ENCODE measurements around the gene DENND11.

DENND11 gene

DNA sequence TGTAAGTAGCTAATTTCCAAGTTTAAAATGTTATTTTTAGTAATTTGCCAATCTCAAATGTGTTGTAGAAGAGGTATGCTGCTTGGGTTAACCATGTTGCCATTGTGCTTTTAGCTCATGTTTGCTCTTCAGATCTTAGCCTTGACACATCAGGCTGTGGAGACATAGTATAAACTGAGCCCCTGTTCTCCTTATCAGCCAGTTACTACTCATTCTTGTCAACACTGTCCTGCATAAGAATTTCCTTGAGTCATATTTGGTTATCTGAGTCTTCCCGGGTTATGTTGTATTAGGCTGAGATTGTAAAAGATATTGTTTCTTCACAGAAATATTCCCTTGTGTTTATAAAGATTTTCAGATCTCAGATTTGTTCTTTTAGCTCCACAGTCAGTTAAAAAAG lies 40.3 kb upstream of the DENND11 start:
- Histone ChIP-seq H3K27ac (ENCODE audit: low read length) (no peak overlapping the region), H3K79me2 (ENCODE audit: low read length) (peaks cover 50% of the 10 kb centered on the region), H2AFZ (ENCODE audit: low read length) (no peak overlapping the region)

GRCh38 chr7:141739250-141739649 lies 37.3 kb upstream of the DENND11 start:
- no peak for DNase-seq
- no peaks in the 10 kb centered on the region for H3K9me2 ChIP-seq (replicated peaks; ENCODE audit: insufficient read depth, low read length)
- peaks cover 14% of the 10 kb centered on the region for H3K4me1 ChIP-seq (ENCODE audit: low read length)
- H3K4me3 ChIP-seq (ENCODE audit: low read length), result peak overlapping the region; percentile 89
- H2AFZ ChIP-seq (ENCODE audit: low read length), result no peak overlapping the region
- peaks cover 12% of the 10 kb centered on the region; the same call in 1 of the 2 replicates for H3K36me3 ChIP-seq (replicated peaks; ENCODE audit: insufficient read depth, low read length)
- H4K20me1 ChIP-seq (ENCODE audit: insufficient read depth, low read length), result no peaks in the 10 kb centered on the region
- no peaks in the 10 kb centered on the region for H3K27me3 ChIP-seq (replicated peaks; ENCODE audit: insufficient read depth, low read length)
- H3K9ac ChIP-seq (ENCODE audit: low read length), result peak overlapping the region; percentile 83; the same call in 1 of the 2 replicates
- no peak for TF ChIP-seq EZH2phosphoT487 (IDR thresholded peaks at IDR 0.05; ENCODE audit: low read length)
- no peak for TF ChIP-seq EZH2 (optimal IDR thresholded peaks at IDR 0.05; ENCODE audit: low read depth, low read length)
- TF ChIP-seq CTCF (IDR thresholded peaks at IDR 0.05; ENCODE audit: low read length), result no peak
- no peak overlapping the region for H3K27ac ChIP-seq (ENCODE audit: low read length)
- H3K79me2 ChIP-seq (ENCODE audit: low read length), result peaks cover 50% of the 10 kb centered on the region
- H3K4me2 ChIP-seq (ENCODE audit: low read depth, low read length), result peak overlapping the region; percentile 82
- H3K9me3 ChIP-seq (replicated peaks; ENCODE audit: insufficient read depth, low read length), result no peaks in the 10 kb centered on the region
- peaks cover 11% of the 10 kb centered on the region for H3F3A ChIP-seq (ENCODE audit: insufficient read depth, low read length)

More for the DNA sequence above, 40.3 kb upstream of the DENND11 start:
- Histone ChIP-seq H3K4me1 (ENCODE audit: low read length) (peaks cover 10% of the 10 kb centered on the region), H3K9me3 (replicated peaks; ENCODE audit: insufficient read depth, low read length) (no peaks in the 10 kb centered on the region), H3K27me3 (replicated peaks; ENCODE audit: insufficient read depth, low read length) (no peaks in the 10 kb centered on the region), H3K9me2 (replicated peaks; ENCODE audit: insufficient read depth, low read length) (no peaks in the 10 kb centered on the region), H3K4me2 (ENCODE audit: low read depth, low read length) (no peak overlapping the region), H4K20me1 (ENCODE audit: insufficient read depth, low read length) (no peaks in the 10 kb centered on the region), H3F3A (ENCODE audit: insufficient read depth, low read length) (peaks cover 6% of the 10 kb centered on the region), H3K9ac (ENCODE audit: low read length) (no peak overlapping the region), H3K36me3 (replicated peaks; ENCODE audit: insufficient read depth, low read length) (peaks cover 19% of the 10 kb centered on the region; the same call in 1 of the 2 replicates), H3K4me3 (ENCODE audit: low read length) (no peak overlapping the region)
- TF ChIP-seq EZH2phosphoT487 (IDR thresholded peaks at IDR 0.05; ENCODE audit: low read length) (no peak), EZH2 (optimal IDR thresholded peaks at IDR 0.05; ENCODE audit: low read depth, low read length) (no peak), CTCF (IDR thresholded peaks at IDR 0.05; ENCODE audit: low read length) (no peak)
- DNase-seq, result no peak

DNA sequence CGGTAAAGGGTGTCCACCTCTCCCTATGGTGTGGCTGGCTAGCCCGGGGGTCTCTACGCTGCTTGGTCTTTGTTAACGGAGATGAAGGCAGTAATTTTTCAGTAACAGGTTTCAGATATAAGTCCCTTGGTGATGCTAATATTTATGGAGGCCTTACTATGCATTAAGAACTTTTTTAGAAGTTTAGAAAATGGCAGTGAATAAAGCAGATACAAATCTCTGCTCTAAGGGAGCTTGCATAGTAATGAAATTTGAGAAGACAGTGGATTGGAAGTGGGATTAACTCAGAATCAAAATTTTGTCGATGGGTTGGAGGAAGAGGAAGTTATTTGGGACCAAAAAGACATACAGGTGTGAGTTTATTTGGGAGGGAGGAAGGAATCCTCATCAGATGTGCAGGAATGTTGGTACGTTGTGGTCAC lies 36.6 kb upstream of the DENND11 start:
- Histone ChIP-seq H3F3A (ENCODE audit: insufficient read depth, low read length) (peaks cover 11% of the 10 kb centered on the region), H3K79me2 (ENCODE audit: low read length) (peaks cover 46% of the 10 kb centered on the region), H3K4me3 (ENCODE audit: low read length) (peak overlapping the region; percentile 89), H3K4me2 (ENCODE audit: low read depth, low read length) (peak overlapping the region; percentile 82), H2AFZ (ENCODE audit: low read length) (peak overlapping the region; percentile 24), H3K36me3 (replicated peaks; ENCODE audit: insufficient read depth, low read length) (peaks cover 6% of the 10 kb centered on the region; the same call in 1 of the 2 replicates), H3K9me3 (replicated peaks; ENCODE audit: insufficient read depth, low read length) (no peaks in the 10 kb centered on the region), H4K20me1 (ENCODE audit: insufficient read depth, low read length) (no peaks in the 10 kb centered on the region), H3K9ac (ENCODE audit: low read length) (peak overlapping the region; percentile 83), H3K4me1 (ENCODE audit: low read length) (peaks cover 14% of the 10 kb centered on the region), H3K27ac (ENCODE audit: low read length) (peak overlapping the region; percentile 74), H3K9me2 (replicated peaks; ENCODE audit: insufficient read depth, low read length) (no peaks in the 10 kb centered on the region), H3K27me3 (replicated peaks; ENCODE audit: insufficient read depth, low read length) (no peaks in the 10 kb centered on the region)
- DNase-seq, result no peak
- TF ChIP-seq CTCF (IDR thresholded peaks at IDR 0.05; ENCODE audit: low read length), result no peak
- TF ChIP-seq EZH2 (optimal IDR thresholded peaks at IDR 0.05; ENCODE audit: low read depth, low read length), result no peak

All from MM.1S (cell line).